GM19463 (cell line): ENCODE results near the gene LRRC45.
"Not testable (repeated sequence)": the region's sequence is repeated elsewhere in the genome, so short reads cannot be mapped to it uniquely, and the experiment has no call there.

Experiments used
- ATAC-seq: cut with Tn5 transposase; IDR thresholded peaks from one replicate; pipeline ENCODE4 v1.9.1; 2021; ENCODE audit warnings: mild to moderate bottlenecking, moderate library complexity; ENCODE audit not compliant: unreplicated experiment

LRRC45 gene

GRCh38 chr17:82031885-82032627, 9.0 kb downstream of the LRRC45 start:
- no peak for ATAC-seq

GRCh38 chr17:82033359-82034085, 10.4 kb downstream of the LRRC45 start:
- no peak for ATAC-seq

GRCh38 chr17:82034371-82035011, 11.4 kb downstream of the LRRC45 start:
- no peak for ATAC-seq

- no peak for ATAC-seq
Measured at GRCh38 chr17:82035488-82035887, 12.4 kb downstream of the LRRC45 start.

- no peak for ATAC-seq
Measured at GRCh38 chr17:82035956-82036633, 13.0 kb downstream of the LRRC45 start.

GRCh38 chr17:82036634-82037091, 13.6 kb downstream of the LRRC45 start:
- ATAC-seq: no peak

GRCh38 chr17:82037092-82037888, 14.2 kb downstream of the LRRC45 start, which contains the start of gene DCXR:
DCXR (minus strand) TSS chr17:82037697; CDS start chr17:82037682, 15 bp downstream.
- peak; percentile 88 for ATAC-seq

GRCh38 chr17:82037889-82038195, 14.7 kb downstream of the LRRC45 start:
- no peak for ATAC-seq

- ATAC-seq: not testable (repeated sequence)
Measured at GRCh38 chr17:82038796-82039409, 15.8 kb downstream of the LRRC45 start.

GRCh38 chr17:82039695-82040299, 16.7 kb downstream of the LRRC45 start:
- ATAC-seq: no peak

GRCh38 chr17:82041144-82041814, 18.2 kb downstream of the LRRC45 start:
- no peak for ATAC-seq

GRCh38 chr17:82042649-82043048, 19.5 kb downstream of the LRRC45 start:
- no peak for ATAC-seq

- no peak for ATAC-seq
Measured at GRCh38 chr17:82043507-82043906, 20.4 kb downstream of the LRRC45 start.

- ATAC-seq: no peak
Measured at GRCh38 chr17:82045936-82046484, 22.9 kb downstream of the LRRC45 start.

GRCh38 chr17:82046903-82047302, 23.8 kb downstream of the LRRC45 start:
- ATAC-seq: no peak

- no peak for ATAC-seq
Measured at GRCh38 chr17:82047379-82047778, 24.3 kb downstream of the LRRC45 start.

GRCh38 chr17:82047914-82048570, 24.9 kb downstream of the LRRC45 start:
- no peak for ATAC-seq

- ATAC-seq: no peak
Measured at GRCh38 chr17:82048571-82048971, 25.5 kb downstream of the LRRC45 start.
